GM18873 (cell line): ENCODE measurements around the gene LIPA.
"Not testable (repeated sequence)": the region's sequence is repeated elsewhere in the genome, so short reads cannot be mapped to it uniquely, and the experiment has no call there.

Experiments used
- ATAC-seq: cut with Tn5 transposase; IDR thresholded peaks from one replicate; pipeline ENCODE4 v1.9.1; 2021; ENCODE audit warnings: mild to moderate bottlenecking, moderate library complexity, moderate number of reproducible peaks; ENCODE audit not compliant: unreplicated experiment, low FRiP score

The LIPA gene

DNA sequence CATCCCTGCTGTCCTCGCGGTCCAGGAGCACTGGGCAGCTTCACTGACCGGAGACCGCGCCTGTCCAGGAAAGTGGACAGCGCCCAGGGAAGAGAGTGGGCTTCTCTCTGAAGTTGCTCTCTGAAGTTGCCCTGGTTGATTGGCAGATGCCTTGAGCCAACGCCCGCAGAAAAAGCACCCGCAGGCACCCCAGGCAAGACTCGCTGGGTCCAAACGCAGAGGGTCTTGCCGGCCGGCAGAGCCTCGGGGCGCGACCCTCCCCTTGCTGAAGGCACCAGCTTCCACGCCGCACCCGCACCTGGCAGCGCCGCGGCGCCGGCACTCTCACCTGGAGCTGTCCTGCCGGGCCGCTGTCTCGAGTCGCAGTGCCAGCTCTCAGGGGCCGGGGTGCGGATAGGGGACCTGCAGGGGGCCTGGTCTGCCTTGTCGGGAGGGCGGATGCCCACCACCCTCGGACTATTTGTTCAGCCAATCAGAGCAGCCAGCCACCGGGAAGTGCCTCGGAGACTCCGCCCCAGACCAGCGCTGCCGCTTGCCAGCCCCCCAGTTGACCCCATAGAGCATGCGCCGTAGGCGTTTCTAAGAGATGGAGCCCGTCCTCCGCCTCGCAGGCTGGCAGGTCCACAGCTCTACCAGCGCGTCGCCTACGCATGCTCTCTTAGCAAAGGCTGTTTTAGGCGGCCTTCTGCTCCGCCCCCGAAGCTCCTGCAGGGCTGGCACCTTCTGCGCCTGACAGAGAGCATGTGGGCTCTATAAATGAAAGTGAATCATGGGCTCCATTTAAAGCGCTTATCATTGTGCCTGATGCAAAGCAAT lies at the start of gene LIPA:
Gene LIPA (minus strand): TSS at position 367 of the 816 bp plus-strand sequence. CDS start 4,127 bp downstream, outside the sequence.
- peak; percentile 94 for ATAC-seq

DNA sequence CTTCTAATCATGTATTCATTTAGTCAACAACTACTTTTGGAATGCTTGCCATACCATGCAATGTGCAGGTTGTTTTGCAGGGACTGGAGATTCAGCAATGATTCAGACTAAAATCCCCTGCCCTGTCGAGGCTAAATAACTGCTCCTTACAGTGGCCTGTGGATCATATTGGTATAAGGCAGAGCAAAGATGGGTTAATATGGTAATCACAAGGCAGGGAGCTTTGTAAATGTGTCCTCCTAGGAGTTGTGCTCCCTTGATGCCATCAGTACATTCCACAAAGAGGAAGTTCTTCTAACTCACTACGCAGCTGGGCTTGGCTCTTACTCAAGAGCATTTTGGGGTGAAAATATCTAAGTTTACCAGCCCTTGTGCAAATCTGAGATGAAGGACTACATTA lies 49.7 kb upstream of the LIPA start:
- no peak for ATAC-seq

DNA sequence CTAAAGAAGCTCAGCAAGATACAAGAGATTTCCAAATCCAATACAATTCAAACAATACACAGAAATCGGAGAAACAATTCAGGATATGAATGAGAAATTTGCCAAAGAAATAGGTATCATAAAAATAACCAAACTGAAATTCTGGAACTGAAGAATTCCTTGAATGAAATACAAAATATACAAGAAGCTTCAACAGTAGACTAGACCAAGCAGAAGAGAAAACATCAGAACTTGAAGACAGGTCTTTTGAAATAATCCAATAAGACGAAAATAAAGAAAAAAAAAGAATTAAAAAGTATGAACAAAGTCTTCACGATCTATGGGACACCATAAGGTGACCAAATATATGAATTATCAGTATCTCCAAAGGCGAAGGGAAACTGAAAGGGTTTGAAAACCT lies 47.5 kb upstream of the LIPA start:
- no peak for ATAC-seq

DNA sequence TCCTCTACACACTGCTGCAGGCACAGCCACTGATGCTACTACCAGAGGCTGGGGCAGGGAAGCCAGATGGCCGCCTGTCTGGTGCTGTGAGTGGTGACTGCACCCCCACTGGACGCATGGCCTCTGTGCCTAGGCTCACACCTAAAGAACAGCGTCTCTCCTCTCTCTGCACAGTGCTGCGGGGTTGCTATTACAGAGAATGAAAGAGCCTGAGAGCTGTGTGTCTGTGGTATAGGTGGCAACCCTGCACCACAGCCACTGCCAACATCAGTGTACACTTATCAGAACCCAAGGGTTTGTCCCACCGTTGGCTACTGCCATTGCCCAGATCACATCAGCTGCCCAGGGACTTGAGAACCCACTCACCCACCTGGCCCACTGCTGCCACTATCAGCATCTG lies 46.2 kb upstream of the LIPA start:
- no peak for ATAC-seq

DNA sequence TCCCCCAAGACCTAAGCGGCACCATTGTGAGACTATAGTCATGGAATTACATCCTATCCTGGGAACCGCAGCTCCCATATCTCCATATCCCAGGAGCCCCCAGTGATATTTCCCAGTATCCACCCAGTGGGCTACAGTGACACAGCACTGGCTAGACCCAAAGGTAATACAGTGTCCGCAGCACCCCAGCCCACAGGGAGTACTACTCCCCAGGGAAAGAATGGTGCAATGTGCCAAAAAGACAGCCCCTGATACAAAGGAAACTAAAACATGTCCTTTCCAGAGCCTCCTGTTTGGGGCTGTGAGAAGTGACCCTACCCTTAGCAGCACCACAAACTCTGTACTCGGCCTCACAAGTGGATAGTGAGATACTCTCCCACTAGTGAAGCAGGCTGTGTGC lies 45.8 kb upstream of the LIPA start:
- no peak for ATAC-seq

DNA sequence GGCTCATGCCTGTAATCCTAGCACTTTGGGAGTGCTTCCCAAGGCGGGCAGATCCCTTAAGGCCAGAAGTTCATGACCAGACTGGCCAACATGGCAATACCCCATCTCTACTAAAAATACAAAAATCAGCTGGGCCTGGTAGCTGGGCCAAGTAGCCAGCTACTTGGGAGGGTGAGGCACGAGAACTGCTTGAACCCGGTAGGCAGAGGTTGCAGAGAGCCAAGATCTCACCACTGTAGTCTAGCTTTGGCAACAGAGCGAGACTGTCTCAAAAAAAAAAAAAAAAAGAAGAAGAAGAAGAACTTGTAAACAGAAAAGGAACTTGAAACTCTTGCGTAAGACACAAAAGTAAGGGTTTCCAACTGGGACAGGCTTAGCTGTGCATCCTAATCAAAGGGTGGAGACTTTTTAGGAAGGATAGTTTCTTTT lies 44.7 kb upstream of the LIPA start:
- no peak for ATAC-seq

DNA sequence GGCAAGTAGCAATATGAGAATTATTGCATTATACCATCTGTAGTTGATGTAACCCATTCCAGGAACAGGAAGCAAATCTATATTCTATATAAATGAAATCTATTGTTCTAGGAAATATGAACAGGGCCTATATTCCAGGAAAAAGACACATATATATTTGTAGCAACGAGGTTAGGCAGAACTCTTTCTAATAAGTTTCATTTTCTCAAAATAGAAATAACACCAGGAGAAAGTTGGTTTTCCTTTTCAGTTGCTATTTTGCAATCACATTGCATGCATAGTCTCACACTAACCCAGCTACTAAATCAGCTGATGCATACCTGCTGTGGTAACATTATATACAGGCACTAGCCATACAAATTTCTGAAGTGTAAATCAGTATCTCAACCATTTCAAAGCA lies 44.0 kb upstream of the LIPA start:
- no peak for ATAC-seq

DNA sequence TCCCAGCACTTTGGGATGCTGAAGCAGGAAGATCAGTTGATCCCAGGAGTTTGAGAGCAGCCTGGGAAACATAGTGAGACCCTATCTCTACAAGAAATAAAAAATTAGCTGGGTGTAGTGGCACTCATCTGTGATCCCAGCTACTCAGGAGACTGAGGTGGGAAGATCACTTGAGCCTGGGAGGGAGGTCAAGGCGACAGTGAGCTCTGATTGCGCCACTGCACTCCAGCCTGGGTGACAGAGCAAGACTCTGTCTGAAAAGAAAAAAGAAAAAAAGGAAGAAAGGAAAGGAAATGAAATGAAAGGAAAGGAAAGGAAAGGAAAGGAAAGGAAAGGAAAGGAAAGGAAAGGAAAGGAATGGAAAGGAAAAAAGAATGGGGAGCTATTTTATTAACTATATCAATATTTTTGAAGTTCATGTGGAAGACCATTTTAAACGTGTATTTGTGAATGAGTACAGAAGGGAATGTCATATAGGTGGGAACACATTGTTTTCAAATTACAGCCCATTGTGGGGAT lies 43.2 kb upstream of the LIPA start:
- ATAC-seq = no peak

DNA sequence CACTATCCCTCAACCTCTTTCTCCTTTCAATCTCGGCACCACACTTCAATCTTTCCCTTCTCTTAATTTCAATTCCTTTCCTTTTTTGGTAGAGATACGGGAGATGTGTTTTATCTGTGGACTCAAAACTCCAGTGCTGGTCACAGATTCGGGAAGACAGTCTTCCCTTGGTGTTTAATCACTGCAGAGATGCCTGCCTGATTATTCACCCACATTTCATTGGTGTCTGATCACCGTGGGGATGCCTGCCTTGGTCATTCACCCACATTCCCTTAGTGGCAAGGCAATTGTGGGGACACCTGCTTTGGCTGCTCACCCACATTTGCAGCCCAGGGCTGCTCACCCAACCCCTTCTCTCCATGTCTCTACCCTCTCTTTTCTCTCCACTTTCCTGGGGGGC lies 33.7 kb upstream of the LIPA start:
- ATAC-seq = not testable (repeated sequence)

DNA sequence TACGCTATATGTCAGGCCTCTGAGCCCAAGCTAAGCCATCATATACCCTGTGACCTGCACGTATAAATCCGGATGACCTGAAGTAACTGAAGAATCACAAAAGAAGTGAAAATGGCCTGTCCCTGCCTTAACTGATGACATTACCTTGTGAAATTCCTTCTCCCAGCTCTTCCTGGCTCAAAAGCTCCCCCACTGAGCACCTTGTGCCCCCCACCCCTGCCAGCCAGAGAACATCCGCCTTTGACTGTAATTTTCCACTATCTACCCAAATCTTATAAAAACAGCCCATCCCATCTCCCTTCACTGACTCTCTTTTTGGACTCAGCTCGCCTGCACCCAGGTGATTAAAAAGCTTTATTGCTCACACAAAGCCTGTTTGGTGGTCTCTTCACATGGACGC lies 33.1 kb upstream of the LIPA start:
- not testable (repeated sequence) for ATAC-seq

DNA sequence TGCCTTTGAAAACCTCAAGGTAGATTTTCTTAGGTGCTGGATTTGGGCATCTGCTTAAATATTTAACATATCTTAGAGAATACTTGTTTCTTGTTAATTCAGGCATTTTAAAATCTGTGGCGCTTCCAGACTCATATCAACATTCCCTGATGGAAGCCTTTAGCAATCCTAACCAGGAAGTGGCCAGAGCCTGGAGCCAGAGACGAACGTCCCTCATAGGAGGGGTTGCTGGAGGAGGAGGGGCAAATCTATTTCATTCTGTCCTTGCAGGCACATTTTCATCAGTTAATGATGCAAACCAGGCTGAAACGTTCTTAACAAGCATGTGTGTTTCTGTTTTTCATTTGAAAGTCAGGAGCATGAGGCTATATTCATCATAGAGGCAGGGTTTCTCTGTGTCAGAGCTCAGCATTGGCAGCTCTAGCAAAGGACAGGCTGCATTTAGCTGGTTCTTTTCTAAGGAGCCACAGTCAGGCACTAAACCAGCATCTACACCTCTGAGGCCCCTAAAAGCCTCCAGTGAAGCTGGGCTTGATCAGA lies 32.4 kb upstream of the LIPA start:
- ATAC-seq = no peak

DNA sequence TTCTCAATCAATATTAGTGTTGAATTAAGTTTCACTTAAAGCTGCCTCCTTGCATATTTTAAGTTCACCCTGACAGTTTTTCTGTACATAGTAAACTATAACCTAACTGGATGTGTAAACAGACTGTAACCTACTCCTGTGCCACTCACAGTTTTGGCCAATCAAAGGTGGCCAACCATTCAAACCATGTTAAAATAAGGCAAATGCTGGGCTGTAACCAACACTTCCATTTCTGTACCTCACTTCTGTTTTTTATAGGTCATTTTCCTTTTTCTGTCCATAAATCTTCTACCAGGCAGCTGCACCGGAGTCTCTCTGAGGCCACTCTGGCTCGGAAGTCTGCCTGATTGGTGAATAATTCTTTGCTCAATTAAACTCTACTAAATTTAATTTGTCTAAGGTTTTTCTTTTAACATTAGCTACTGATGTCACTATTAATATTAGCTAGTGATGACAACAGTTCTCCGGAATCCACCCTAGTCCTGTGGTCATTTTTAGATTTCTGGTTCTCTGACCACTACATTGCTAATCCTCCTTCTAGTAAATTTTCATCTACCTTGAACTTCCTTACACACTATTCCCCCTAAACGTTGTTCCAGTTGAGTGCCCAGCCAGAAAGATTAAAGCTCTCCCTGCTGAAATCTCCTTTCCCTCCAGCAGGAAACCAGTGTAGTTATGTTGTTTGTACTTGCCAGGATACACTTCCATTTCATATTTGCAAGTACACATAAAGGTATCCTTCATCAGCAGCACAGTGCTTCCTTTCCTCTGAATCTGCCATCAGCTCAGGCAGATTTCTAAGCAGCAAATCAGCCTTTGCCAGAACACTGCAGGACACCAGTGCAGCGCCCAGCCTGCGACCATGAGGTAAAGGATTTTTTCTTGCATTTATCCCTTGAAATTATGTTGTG lies 31.7 kb upstream of the LIPA start:
- ATAC-seq = no peak

DNA sequence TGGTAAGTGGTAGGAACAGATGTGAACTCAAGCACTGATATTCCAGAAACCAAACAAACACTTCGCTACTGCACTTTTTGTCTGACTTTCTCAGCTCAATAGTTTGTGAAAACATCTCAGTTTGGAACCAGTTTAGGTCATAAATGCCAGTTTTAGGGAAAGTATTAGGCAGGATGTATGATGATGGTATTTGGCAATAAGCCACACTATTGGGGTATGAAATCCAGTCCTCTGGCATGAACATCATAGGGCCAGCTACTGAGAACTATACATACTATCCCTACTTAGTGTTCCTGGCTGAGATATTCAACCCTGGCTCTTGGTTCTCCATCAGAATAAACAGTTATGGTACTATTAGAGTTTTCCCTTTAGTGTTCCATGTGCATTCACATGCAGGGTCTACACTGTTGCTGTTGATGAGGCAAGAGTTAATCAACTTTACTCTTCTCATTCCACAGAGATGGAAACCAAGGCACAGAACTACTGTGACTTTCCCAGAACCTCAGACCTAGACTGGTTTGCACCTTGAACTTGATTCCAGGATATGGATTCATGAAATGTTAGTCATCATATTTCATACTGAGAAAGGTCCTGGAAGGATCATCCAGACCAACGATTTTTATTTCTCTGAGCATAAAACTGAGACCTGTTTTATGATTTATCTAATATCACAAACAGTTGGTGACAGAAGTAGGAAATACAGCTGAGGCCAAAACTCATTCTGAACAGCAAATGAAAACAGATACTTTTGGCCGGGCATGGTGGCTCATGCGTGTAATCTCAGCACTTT lies 30.2 kb upstream of the LIPA start:
- ATAC-seq = no peak

DNA sequence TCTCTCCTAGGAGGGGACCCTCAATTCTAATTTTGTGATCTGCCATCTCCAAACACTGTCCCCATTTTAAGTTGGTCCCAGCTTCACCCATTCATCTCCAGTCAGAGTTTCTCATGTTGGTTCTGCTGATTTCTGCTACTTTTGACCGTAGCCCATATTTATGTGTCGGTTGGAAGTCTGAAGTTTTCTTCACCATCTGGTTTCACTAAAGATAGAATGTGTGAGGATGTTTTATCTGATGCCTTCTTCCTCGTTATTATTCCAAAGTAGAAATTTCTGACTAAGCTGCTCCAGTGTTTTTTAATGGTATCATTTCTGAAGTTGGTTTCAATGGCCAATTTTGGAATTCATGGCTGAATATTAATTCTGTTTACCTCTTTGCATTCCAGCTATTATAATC lies 28.9 kb upstream of the LIPA start:
- no peak for ATAC-seq

DNA sequence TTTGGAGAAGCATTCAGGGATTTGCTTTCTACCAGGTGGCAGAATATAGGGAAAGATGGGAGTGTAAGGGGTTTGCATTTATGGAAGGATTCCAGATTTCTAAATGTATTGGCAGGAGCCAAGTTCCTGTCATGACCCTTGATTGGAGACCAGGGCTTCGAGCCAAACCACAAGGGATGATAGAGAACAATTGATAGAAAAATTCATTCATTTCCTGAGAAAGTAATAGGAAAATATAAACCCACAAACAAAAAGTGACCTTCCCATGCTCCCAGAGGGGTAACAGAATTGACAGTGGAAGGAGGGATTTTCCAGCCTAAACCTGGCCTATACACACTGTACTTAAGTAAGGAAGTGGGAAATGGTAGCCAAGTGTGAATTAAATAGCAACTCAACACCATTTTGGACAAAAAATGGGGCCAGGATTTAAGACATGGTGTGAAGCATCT lies 27.9 kb upstream of the LIPA start:
- no peak for ATAC-seq

DNA sequence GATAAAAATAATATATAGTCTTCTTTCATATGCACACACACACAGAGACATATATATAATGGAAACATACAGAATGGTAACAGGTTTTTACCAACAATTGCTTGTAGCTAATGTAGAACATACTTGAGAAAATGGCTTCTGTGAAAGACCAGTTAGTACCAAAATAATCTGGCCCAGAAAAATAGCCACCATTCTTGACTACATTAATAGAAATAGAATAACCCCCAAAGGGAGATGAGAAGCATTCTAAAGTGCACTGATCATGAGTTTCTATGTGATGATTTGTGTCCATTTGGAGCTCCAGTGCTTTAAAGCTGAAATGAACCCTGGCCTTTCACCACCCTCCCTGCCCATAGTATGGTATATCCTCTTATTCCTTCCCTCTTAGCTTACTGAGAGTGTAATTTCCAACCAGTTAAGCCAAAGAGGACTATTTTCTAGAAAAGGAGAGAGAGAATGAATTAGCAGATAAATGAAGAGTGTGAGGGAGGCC lies 27.4 kb upstream of the LIPA start:
- ATAC-seq = no peak

DNA sequence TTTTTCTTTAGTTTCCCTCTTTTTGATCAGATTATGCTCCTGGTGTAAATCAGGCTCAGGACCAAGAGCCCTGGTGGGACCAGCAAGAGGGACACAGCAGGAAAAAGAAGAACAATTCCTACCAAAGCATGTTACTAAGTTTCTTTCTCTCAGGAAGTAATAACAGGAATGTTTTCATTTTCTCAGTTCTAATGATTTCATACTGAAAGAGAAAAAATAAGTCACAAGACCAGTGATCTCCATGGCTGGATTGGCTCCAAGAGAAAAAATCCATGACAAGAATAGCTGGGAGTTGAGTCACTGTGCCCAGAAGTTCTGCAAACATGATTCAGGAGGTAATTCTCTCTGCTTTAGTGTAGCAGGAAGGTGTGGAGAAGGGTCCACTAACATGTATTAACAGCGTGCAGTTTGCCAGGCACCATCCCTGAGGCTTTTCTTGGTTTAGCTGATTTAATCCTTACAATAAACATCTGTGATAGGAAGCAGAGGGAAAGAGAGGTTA lies 26.5 kb upstream of the LIPA start:
- no peak for ATAC-seq

DNA sequence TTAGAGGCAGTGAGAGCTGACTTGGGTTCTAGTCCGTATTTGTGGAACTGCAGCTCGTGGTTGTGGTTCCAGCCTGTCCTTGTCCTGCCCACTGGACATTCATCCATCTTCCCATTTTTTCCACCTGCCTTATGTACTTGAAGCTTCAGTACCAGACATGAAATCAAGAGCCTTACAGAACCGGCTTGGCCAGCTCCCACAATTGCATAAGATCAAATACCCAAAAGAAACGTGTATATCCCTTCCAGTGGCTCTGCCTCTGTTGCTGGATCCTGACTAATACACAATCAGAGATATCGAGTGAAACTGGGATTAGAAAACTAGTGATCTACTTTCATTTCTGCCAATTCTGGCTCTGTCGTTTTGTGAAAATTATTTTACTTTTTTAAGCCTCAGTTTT lies 23.8 kb upstream of the LIPA start:
- no peak for ATAC-seq

DNA sequence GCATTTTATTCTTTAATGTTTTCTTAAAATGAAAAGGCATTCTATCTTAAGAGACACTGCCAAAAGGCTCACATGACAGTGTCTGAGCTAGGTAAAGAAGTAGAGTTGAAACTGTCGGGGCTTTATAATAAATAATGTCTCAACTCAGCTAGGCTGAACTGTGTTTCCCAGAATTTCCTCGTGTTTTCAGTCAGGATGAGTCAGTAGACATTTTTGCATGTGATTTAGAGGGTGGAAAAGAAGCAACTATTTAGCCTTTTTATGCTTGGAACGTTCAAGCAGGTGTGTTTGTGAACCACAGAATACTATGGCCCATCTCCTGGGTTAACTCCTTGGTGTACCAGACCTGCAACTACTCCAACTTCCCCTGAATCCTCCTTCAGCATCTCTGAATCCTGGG lies 23.4 kb upstream of the LIPA start:
- ATAC-seq = no peak

DNA sequence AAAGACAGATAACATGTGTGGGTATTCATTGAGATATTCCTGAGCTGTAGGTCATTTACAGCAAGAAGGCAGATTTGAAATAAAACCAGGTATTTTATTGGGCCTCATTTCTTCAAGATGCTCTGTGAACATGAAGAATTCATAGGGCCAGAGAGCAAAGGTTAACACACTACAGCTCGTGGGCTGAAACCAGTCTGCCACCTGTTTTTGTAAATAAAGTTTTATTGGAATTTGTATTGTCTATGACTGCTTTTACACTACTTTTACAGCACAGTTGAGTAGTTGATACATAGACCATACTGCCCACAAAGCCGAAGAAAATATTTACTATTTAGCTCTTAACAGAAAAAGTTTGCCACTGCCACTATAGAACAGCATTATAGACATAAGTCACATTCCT lies 22.1 kb upstream of the LIPA start:
- ATAC-seq = no peak
